GM21825 (cell line): ENCODE results near the gene ADGRA1.

Source experiments
- ATAC-seq: cut with Tn5 transposase; IDR thresholded peaks from one replicate; pipeline ENCODE4 v1.9.1; 2021; ENCODE audit warnings: mild to moderate bottlenecking, moderate library complexity; ENCODE audit not compliant: unreplicated experiment

The ADGRA1 gene

DNA sequence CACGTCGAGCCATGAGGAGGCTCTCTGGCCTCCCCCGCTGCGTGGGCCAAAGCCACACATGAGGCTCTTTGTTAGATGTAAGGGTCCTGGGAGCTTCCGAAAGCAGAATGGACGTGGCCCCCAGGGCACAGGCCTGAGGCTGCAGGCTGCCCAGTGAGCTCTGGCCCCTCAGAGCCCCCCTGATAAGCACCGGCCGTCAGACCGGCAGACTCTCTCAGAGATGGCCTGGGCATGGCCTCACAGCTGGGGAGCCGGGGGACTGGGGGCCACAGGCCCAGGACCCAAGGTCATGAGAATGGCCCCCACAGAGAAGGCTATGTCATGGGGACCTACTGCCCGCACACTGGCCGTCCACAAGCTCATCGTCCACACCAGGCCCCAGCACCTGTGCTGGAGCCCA is 31.7 kb upstream of the ADGRA1 start:
- ATAC-seq: no peak

DNA sequence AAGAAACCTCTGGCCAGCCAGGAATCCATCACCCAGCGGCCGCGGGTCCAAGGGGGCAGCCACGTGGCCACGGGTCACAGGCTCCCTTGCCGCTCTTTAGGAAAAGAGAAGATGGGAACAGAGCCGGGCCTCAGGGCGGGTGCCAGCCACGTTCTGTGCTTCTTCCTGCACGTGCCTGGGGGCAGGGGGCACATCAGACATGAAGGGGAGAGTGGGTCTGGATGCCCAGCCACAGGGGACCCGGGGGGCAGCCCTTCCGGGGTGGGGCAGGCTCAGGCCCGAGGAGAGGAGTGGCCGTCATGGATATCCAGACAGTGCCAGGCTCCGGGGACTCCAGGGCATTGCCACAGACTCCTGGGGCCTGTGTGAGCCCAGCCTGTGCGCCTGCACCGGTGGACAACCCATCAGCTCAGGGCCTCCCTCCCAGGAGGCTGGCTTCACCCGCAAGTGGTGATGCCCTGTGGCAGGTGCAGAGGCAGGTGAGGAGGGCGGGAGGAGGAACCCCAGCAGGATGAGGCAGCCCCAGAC is 31.0 kb upstream of the ADGRA1 start:
- no peak for ATAC-seq

DNA sequence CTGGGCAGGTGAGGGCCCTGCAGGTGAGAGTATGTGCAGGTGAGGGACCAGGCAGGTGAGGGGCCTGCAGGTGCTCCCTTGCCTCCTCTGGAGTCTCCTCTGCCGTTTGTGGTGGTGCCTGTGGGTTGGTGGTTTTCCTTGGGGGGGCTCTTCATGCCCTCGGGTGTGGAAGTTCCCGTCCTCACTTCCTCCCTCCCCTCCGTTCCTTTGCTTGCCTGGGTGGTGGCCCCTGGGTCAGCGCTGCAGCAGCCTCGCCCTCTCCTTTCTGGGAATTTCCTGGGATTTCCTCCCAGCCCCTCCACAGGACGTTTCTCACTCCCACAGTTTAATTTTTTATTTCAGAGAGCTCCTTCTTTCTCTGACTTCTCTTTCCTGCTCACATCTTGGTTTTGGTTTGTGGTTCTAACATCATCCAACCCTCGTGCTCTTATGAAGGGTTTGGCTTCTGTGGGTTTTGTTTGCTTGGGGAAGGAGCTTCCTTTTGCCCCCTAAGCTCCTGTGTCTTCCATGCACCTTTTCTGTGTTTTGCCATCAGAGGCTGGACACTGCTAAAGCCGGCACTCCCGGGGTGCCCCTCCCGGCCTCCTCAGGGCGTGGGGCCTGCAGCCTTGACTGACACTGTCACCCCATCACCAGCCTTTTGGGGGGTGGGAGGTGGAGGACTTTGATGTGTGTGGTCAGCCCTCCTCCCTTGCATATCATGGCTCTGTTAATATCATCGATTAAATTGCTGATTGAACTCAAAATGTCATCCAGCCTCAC is 29.2 kb upstream of the ADGRA1 start:
- ATAC-seq: no peak

DNA sequence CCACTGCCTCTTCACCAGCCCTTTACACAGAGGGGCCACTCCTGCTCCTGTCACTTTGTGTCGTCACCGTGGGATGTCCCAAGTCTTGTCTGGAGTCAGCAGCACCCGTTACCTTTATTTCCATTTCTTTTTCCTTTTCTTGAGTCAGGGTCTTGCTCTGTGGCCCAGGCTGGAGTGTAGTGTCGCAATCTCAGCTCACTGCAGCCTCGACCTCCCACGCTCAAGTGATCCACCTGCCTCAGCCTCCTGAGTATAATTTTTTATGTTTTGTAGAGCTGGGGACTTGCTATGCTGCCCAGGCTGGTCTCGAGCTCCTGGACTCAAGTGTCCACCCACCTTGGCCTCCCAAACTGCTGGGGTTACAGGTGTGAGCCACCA is 28.6 kb upstream of the ADGRA1 start:
- no peak for ATAC-seq

DNA sequence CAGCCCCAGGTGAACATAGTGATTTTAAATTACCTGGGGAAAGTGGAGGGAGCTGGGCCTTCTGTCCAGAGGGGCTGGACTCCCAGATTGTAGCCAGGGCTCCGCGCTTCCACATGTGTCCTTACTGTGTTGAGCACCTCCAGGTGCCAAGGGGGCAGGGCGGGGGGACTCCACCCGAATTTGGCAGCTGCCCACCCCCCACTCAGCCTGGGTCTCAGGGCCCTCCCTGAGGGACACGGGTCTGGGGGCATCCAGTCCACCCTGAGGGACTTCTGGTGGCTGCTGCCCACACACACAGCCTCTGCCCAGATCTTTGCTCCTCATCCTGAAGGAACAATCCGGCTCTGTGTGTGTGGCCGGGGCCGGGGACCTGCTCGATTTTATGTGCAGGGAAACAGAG is 28.2 kb upstream of the ADGRA1 start:
- no peak for ATAC-seq

DNA sequence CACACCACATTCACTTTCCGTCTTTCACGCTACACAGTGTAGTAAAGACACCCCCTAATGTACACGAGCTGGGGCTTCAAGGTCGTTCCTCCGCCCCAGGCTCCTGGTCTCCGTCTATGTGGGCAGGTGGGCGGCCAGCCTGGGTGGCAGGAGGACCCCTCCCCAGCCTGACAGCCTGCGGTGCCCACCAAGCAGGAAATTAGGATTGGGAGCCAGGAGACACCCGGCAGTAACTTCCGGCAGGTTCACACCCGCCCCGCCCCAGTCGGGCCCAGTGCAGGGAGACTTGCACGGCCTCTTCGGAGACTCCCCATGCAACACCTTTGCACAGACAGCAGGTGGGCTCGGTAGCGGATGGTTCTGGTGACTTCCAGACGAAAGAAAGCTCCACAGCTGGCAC is 27.7 kb upstream of the ADGRA1 start:
- ATAC-seq: no peak

DNA sequence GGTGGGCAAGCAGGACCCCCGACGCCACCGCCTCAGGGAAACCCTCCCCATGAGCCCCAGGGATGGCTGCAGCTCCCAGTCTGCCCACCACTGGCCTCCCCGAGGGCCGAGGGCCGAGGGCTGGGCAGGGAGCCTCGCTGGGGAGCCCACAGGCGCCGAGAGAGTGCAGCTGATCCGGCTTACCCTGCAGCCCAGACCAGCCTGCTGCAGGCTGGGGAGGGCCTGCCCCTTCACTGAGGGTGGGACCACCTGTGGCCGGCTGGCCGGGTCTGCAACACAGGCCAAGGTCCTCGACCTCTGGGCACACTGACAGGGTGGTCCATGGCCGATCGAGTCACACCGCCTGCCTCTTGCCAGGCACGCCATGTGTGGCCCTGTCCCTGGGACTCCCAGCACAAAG is 27.3 kb upstream of the ADGRA1 start:
- ATAC-seq: no peak

DNA sequence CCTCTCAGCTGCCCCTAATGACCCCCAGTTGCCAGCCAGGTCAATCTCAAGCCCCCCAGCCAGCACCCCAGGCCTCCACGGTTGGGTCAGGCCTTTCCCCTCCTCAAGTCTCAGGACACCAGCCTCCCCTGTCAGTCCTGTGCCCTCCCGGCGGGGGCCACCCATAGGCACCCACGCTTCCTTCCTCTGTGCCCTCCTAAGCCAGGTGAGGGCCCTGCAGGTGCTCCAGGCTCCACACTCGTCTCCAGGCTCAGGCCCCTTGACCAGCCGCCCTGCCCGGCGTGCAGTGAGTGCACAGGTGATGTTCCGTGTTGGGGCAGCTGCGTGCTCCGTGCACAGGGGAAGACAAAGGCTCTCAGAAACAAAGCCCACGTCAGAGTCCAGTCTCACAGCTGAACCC is 26.8 kb upstream of the ADGRA1 start:
- ATAC-seq: no peak

DNA sequence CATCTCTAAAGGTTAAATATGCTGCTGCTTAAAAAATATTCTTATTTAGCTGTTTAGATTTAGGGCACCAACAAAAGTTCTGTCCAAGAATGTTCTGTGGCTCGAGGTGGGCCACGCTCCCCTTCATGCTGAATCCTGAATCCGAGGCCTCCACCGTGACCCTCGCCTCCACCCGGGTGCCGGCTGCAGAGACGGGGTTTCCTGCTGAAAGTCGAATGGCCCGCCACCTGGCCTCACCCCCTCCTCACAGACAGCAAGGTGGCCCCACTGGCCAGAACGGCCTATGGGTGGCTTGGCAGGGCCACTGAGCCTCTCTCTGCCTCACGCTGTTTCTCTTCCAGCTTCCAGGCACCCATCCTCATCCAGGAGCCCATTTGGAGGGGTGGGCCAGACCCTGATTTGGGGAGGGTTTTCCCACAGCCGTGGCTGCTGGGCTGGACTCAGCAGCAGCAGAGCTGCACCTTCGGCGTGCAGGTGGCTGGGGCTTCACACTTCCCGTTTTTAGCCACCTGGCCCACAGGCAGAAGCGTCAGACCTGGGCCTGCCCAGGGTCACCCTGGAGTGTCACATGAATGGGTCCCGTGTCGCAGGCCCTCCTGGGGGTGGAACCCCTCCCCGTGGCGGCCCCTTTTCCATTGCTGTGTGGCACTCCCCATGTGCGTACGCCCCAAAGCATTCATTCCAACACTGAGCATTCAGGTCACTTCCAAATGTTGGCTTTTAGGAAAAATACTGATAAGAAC is 26.3 kb upstream of the ADGRA1 start:
- ATAC-seq: no peak

DNA sequence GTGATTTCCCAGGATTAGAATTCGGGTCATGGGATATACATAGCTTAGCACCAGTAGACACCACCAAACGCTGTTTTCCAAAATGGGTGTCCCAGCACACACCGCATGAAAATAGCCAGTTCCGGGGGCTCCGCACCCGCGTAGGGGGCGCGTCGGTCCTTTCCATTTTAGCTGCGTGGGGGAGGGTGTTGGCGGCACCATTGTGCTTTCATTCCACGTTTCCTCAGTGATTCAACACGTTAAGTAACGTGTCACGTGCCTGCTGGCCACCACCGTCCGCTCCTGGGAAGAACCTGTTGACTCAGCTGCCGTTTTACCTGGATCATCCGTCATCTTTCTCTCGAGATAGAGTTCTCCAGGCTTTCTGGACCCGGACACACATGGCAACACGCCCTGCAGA is 25.6 kb upstream of the ADGRA1 start:
- ATAC-seq: no peak

DNA sequence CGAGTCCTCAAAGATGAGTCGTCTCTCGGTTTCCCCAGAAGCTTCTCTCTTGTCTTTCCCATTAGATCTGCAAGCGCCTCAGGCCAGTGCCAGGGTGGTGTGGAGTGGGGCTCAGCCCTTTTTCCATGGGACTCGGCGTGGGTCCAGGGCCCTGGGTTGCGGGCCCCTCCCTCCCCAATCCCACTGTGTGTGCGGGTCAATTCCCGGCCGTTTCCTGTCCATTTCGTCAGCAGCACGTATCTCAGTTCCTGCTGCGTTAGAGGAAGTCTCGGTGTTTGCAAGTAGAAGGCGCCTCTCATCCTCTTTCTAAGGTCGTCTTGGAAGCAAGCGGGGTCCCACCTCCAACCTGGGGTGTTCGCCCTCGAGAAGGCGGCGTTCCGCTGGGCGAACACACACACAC is 25.1 kb upstream of the ADGRA1 start:
- ATAC-seq: no peak

DNA sequence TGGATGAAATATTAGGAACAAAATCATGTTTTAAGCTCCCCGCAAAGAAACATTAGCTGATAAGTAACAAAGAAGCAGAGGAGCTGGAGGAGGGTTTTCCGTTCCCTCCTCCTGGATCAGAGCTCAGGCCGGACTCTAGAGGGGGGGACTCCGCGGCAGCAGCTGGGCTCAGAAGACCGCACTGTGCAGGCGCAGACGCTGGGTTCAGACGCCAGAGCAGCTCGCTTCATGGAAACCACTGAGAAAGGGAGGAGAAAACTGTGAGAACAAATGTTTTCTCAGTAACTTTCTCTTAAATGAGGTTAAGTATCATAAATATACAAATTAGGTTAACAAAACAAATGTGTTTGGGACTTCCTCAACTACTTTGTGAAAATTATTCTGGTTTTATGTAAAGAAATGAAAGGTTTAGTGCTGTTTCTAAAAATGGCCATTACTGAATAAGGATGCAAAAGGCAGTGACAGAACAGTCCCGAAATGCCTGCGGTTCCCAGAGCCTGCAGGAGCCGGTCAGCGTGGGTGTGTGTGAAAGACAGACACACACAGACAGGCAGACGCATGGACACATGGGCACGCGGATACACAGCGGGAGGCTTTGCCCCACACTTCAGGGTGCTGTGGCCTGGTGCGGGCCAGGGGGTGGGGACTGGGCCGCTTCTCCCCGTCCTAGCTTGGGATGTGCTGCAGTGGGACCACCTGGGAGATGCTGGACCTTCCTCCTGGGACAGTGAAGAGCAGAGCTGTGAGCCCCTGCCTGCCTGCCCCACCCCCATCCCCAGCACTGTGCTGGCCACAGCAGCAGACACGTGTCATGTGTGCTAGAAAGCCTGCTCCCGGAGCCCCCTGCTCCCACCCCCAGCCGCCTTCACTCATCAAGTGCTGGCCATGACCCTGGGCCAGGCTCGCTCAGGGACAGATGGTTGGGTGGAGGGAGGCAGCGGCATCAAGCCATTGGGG is 20.3 kb upstream of the ADGRA1 start:
- no peak for ATAC-seq

DNA sequence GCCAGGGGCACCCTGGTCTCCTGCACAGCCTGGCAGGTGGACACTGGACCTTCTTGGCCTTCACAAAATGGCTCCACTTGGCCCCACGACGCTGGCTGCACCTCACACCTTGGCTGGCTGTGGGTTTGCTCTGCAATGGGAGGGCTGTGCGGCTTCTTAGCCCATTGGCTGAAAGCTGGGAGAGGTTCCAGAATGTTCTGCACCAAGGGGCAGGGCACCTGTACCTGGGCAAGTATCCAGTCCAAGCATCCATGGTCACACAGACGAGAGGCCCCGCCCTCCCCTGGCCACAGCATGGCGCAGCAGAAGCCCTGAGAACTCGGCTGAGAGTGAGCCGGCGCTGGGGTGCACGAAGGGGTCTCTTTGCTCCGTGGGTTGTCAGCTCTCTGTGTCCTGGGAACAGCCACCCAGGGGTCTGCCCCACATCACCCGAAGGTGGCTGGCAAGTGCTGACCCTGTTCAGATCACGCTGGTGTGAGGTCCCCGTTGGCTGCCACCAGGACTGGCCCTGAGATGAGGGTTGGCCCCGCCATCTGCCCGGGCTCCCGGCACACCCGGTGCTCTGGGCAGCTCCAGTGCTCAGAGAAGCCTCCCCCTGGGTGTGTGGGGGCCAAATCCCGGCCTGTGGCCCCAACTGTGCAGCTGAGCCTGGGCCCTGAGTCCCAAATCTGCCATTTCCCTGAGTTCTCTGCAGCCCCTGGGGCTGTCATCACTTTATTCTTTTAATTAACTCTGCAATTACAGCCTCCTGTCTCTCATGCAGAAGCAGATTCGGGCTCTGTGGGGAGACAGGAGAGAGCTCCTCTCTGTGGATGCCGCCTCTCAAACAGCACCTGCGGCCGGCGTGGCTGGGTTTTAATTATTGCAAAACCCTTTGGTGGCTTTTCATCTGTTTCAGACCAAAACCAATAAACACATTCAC is 19.4 kb upstream of the ADGRA1 start:
- ATAC-seq: no peak

DNA sequence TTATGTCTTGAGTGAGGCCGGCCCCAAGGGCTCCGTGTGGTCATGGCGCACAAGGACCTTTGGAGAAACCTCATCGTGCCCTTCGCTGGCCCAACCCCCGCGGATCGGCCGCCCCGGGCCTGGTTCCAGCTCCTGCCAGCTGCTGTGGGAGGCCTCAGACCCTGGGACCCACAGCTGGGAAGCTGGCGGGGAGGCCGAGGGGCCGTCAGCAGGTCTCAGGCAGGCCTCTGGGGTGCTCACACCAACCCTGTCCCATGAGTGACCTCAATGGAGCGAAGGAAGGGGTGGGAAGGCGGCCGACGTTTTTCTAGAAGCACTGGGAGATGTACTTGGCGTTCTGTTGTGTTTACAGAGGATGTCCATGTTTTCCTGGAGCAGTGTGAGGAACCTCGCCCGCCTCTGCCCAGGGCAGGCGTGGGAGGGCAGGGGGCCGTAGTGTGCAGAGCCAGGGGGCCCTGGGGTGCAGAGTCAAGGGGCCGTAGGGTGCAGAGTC is 18.6 kb upstream of the ADGRA1 start:
- no peak for ATAC-seq

DNA sequence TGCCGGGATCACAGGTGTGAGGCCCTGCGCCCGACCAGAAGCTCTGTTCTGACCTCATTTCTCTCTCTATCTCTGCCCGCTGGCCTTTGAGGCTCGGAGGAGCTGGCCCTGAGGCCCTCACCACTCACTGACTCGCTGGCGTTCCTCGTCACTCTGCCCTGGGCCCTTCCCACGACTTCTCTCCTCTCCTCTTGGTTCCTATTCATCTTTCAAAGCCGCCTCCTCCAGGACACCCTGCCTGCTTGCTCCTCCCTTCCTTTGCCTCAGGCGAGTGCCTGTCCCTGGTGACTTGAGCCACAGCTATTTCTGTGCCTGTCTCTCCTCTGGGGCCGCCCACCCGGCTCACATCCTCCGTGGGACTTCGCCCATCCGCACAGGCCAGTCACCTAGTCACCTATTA is 17.3 kb upstream of the ADGRA1 start:
- no peak for ATAC-seq

DNA sequence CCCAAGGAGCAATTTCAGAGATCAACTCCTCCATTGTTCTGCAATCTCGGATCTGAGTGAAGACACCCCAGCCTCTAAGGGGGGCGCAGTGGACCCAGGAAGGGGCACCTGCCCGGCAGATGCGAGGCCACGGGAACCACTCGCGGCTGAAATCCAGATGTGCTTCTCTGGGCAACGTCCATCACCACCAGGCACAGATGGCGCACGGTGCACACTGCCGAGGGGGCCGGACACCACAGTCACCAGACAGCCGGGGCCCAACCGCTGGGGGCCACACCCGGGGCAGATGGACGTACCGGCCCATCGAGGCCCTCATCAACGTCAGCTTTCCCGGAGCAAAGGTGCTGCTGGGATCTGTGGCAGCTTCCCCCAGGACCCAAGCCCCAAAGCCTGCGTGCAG is 16.9 kb upstream of the ADGRA1 start:
- ATAC-seq: no peak

DNA sequence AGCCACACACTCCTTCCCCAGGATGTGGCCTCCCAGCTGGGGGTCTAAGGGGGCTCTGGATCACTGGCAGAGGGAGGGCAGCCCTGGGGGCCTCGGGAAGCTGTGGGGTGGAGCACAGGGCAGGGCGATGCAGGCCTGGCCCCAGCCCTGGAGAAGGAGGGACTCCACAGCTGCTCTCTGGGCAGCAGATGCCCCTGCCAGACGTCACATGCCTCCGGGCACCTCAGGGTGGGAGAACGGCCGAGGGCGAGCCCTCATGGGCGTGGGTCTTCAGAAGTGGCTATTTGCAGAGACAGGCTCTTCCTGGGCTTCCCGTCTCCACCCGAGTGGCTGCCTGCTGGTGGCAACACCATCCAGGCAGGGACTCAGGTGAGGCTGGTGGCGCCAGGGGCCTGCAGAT is 16.0 kb upstream of the ADGRA1 start:
- no peak for ATAC-seq

DNA sequence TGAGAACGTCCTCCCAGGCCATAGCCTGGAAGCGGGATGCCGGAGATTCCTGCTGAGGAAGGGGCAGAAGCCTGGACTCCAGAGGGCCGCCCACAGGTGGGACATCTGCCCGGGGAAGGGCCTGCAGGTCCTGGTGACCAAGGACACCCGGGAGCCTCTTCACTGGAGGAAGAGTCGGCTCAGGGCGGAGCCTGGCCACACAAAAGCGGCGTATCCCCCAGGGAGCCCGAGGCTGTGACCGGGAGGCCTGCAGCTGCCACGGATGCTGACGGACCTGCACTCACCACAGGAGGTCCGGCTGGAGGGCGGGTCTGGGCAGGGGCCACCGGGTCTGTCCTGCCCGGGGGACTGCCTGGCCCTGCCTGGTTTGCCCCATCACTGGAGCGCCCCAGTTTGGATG is 15.5 kb upstream of the ADGRA1 start:
- no peak for ATAC-seq

DNA sequence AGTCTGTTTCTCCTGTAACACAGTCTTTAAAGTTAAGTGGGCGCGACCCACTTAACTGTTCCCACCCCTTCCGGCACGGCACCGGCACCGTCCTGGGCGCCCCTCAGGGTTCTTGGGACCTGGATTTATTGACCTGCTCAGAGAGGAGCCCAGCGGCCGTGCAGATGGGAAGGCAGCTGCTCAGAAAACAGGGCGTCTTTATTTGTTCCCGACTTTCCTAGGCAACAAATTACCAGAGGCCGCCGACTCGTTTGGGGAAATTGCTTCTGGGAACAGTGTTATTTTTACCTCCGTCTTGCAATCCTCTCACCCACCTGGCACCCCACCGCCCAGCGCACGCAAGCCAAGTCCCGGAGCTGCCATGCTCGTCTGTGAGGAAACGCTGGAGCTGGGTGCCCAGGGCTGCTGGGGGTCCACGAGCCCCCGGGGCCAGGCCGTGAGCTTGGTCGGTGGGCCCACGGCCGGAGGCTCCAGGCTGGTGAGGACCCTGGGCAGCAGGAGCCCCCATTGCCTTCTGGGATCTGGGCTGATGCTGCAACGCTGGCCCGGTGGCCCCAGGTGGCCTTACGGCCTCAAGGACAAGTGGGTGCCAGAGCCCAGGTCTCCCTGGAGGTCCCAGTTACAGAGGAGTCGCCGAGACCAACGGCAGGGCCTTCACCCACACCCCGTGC is 14.9 kb upstream of the ADGRA1 start:
- no peak for ATAC-seq
